ENCODE results near the gene MVP.

DNA sequence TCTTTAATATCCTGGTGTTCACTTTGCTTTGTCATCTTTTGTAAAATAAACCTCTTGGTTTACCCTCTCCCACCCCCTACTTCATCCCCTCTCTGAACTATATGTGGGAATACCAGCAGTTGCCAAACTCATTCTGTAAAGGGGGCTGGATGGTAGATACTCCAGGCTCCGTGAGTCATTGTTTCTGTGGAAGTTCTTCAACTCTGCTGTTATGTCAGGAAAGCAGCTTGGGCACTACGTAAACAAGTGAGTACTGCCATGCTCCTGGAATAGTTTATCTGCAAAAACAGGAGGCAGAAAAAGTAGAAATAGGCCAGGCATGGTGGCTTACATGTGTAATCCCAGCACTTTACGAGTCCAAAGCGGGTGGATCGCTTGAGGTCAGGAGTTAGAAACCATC, 17.6 kb downstream of the MVP start:
- TF ChIP-seq, protein P1, sequence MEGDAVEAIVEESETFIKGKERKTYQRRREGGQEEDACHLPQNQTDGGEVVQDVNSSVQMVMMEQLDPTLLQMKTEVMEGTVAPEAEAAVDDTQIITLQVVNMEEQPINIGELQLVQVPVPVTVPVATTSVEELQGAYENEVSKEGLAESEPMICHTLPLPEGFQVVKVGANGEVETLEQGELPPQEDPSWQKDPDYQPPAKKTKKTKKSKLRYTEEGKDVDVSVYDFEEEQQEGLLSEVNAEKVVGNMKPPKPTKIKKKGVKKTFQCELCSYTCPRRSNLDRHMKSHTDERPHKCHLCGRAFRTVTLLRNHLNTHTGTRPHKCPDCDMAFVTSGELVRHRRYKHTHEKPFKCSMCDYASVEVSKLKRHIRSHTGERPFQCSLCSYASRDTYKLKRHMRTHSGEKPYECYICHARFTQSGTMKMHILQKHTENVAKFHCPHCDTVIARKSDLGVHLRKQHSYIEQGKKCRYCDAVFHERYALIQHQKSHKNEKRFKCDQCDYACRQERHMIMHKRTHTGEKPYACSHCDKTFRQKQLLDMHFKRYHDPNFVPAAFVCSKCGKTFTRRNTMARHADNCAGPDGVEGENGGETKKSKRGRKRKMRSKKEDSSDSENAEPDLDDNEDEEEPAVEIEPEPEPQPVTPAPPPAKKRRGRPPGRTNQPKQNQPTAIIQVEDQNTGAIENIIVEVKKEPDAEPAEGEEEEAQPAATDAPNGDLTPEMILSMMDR (IDR thresholded peaks at IDR 0.05) = no peak
- TF ChIP-seq EZH2 (IDR thresholded peaks at IDR 0.05; ENCODE audit: borderline replicate concordance, insufficient read depth, low read depth, low read length, poor library complexity, severe bottlenecking) = no peak

Measured in B cell (primary cell).